ENCODE results near the gene PPFIBP1.
"Not testable (repeated sequence)": the region's sequence is repeated elsewhere in the genome, so short reads cannot be mapped to it uniquely, and the experiment has no call there.

Gene PPFIBP1

GRCh38 chr12:27577688-27578087, 53.7 kb downstream of the PPFIBP1 start:
- H3K4me3 ChIP-seq (replicated peaks; ENCODE audit: low read depth, low read length) = no peak overlapping the region
- no peak for DNase-seq (ENCODE audit: extremely low read depth, insufficient read length)
- TF ChIP-seq, protein P1, sequence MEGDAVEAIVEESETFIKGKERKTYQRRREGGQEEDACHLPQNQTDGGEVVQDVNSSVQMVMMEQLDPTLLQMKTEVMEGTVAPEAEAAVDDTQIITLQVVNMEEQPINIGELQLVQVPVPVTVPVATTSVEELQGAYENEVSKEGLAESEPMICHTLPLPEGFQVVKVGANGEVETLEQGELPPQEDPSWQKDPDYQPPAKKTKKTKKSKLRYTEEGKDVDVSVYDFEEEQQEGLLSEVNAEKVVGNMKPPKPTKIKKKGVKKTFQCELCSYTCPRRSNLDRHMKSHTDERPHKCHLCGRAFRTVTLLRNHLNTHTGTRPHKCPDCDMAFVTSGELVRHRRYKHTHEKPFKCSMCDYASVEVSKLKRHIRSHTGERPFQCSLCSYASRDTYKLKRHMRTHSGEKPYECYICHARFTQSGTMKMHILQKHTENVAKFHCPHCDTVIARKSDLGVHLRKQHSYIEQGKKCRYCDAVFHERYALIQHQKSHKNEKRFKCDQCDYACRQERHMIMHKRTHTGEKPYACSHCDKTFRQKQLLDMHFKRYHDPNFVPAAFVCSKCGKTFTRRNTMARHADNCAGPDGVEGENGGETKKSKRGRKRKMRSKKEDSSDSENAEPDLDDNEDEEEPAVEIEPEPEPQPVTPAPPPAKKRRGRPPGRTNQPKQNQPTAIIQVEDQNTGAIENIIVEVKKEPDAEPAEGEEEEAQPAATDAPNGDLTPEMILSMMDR (IDR thresholded peaks at IDR 0.05; ENCODE audit: insufficient read depth, low read length, poor library complexity, severe bottlenecking) = no peak
- peaks cover 2% of the 10 kb centered on the region for H3K36me3 ChIP-seq (ENCODE audit: control insufficient read depth, insufficient read depth, low read length)
- no peaks in the 10 kb centered on the region for H3K27me3 ChIP-seq (replicated peaks; ENCODE audit: control insufficient read depth, insufficient read depth, low read length)

- H3K27me3 ChIP-seq (replicated peaks; ENCODE audit: control insufficient read depth, insufficient read depth, low read length) = no peaks in the 10 kb centered on the region
- DNase-seq (ENCODE audit: extremely low read depth, insufficient read length) = no peak
- no peak overlapping the region for H3K4me3 ChIP-seq (replicated peaks; ENCODE audit: low read depth, low read length)
- TF ChIP-seq, protein P1 (IDR thresholded peaks at IDR 0.05; ENCODE audit: insufficient read depth, low read length, poor library complexity, severe bottlenecking) = no peak
- peaks cover 2% of the 10 kb centered on the region for H3K36me3 ChIP-seq (ENCODE audit: control insufficient read depth, insufficient read depth, low read length)
Measured at GRCh38 chr12:27578689-27579372, 54.8 kb downstream of the PPFIBP1 start.

DNA sequence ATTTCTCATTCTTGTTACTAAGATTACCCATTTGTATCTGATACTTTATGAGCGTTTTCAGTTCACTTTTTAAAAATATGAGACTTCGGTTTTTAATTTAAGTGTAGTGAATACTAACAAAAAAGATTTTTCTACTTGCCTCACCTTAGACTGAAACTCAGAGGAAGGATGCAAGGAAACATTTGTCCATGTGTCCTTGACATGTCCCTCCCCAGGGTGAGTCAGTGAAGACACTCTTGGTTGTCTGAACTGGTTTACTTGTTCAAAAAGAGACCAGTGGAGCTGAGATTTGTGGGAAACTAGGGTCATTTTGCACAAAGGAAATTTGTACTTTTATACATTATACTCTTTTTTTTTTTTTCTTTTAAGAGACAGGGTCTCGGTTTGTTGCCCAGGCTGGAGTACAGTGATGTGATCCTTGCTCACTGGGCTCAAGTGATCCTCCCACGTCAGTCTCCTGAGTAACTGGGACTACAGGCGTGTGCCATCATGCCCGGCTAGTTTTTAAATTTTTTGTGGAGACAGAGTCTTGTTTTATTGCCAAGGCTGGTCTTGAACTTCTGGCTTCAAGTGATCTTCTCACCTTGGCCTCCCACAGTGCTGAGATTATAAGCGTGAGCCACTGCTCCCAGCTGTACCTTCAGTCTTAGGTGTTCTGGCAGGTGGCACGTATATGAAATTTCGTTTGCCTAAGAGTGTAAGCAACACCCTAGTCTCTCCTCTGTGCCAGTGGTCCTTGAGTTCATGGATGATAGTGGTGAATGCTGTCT, 56.7 kb downstream of the PPFIBP1 start:
- Histone ChIP-seq H3K4me3 (replicated peaks; ENCODE audit: low read depth, low read length) (no peak overlapping the region), H3K27me3 (replicated peaks; ENCODE audit: control insufficient read depth, insufficient read depth, low read length) (no peaks in the 10 kb centered on the region), H3K36me3 (ENCODE audit: control insufficient read depth, insufficient read depth, low read length) (peaks cover 2% of the 10 kb centered on the region)
- TF ChIP-seq, protein P1 (IDR thresholded peaks at IDR 0.05; ENCODE audit: insufficient read depth, low read length, poor library complexity, severe bottlenecking) = no peak
- DNase-seq (ENCODE audit: extremely low read depth, insufficient read length) = no peak

DNA sequence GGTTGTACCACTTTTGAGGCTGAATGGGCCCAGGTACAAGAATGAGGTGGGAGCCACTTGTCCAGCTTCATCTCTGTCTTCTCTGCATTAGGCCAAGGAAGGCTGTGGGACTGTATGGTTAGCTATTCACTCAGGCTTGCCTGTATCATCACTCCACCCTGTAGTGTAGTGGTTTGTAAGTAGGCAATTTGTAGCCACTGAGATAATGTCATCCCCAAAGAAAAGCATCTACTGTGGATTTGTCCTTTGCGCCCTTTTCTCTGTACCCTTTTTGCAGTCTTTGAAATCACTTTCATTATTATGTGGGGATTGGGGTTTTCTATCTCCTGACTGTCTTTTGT, 57.3 kb downstream of the PPFIBP1 start:
- H3K27me3 ChIP-seq (replicated peaks; ENCODE audit: control insufficient read depth, insufficient read depth, low read length); DNase-seq (ENCODE audit: extremely low read depth, insufficient read length); H3K4me3 ChIP-seq (replicated peaks; ENCODE audit: low read depth, low read length); H3K36me3 ChIP-seq (ENCODE audit: control insufficient read depth, insufficient read depth, low read length): not testable (repeated sequence)

- not testable (repeated sequence) for H3K36me3 ChIP-seq (ENCODE audit: control insufficient read depth, insufficient read depth, low read length); H3K4me3 ChIP-seq (replicated peaks; ENCODE audit: low read depth, low read length); H3K27me3 ChIP-seq (replicated peaks; ENCODE audit: control insufficient read depth, insufficient read depth, low read length); DNase-seq (ENCODE audit: extremely low read depth, insufficient read length)
Measured at GRCh38 chr12:27581833-27582232, 57.8 kb downstream of the PPFIBP1 start.

GRCh38 chr12:27582445-27582844, 58.4 kb downstream of the PPFIBP1 start:
- not testable (repeated sequence) for H3K36me3 ChIP-seq (ENCODE audit: control insufficient read depth, insufficient read depth, low read length)

GRCh38 chr12:27583057-27583797, 59.2 kb downstream of the PPFIBP1 start:
- TF ChIP-seq, protein P1 (IDR thresholded peaks at IDR 0.05; ENCODE audit: insufficient read depth, low read length, poor library complexity, severe bottlenecking) = no peak
- H3K36me3 ChIP-seq (ENCODE audit: control insufficient read depth, insufficient read depth, low read length) = peaks cover 2% of the 10 kb centered on the region
- no peaks in the 10 kb centered on the region for H3K27me3 ChIP-seq (replicated peaks; ENCODE audit: control insufficient read depth, insufficient read depth, low read length)
- H3K4me3 ChIP-seq (replicated peaks; ENCODE audit: low read depth, low read length) = no peak overlapping the region
- DNase-seq (ENCODE audit: extremely low read depth, insufficient read length) = no peak

More at GRCh38 chr12:27582445-27582844, 58.4 kb downstream of the PPFIBP1 start:
- H3K27me3 ChIP-seq (replicated peaks; ENCODE audit: control insufficient read depth, insufficient read depth, low read length); H3K4me3 ChIP-seq (replicated peaks; ENCODE audit: low read depth, low read length); DNase-seq (ENCODE audit: extremely low read depth, insufficient read length): not testable (repeated sequence)

Measured in GM06990 (cell line).